HG03460 (cell line): ENCODE data around the gene SLC35D1.
A peak's percentile ranks its signal among the peaks of the same experiment; 100 is the strongest.
"Not testable (repeated sequence)": the region's sequence is repeated elsewhere in the genome, so short reads cannot be mapped to it uniquely, and the experiment has no call there.

Experiments used
- ATAC-seq: cut with Tn5 transposase; IDR thresholded peaks from one replicate; pipeline ENCODE4 v1.9.1; 2021; ENCODE audit not compliant: unreplicated experiment

Gene SLC35D1

DNA sequence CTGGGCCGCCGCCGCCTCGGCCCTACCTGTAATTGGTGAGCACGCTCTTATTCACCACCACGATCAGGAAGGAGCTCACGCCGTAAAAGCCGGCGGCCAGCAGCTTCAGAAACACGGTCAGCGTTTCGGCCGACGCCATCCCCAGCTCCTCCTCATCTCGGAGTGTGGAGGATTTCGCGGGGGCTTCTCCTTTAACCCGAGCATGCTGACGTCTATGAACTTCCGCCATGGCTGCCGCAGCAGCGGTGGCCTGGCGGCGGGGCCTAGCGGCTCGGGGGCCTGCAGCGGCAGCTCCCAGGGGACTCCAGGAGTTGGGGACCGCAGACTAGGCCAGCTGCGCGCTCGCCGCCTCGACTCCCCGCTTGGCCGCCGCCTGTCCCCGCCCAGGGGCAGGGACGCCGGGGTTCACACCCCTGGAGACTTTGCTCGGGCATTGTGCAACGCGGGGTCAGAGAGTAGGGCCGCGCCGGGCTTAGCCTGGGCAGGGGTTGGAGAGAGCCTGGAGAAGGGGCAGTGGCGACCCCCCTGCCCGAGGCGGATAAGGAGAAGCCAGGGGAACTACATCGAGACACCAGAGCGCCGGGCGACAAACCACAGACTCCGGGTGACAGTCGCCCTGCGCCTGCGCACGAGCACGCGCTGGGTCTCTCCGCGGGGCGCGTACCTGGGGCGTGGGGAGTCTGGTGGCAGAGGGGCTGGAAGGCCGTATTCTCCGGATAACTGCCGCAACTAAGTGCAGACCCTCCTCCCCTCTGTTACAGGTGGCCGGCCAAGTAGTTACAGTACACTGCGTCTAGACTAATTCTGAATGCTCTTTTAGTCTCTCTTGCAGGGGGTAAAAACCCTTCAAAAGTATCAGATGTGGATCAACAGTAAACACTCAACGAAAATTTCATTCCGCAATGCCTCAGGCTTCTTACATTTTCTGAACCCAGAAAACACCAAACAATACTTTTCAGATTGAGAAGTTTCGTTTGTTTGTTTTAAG lies at the start of gene SLC35D1:
TSS of gene SLC35D1 (minus strand) at position 364 of the 988 bp plus-strand sequence. CDS start at position 229, 135 bp downstream.
- ATAC-seq, result peak; percentile 75

GRCh38 chr1:67103548-67103947 lies 49.6 kb upstream of the SLC35D1 start:
- no peak for ATAC-seq

DNA sequence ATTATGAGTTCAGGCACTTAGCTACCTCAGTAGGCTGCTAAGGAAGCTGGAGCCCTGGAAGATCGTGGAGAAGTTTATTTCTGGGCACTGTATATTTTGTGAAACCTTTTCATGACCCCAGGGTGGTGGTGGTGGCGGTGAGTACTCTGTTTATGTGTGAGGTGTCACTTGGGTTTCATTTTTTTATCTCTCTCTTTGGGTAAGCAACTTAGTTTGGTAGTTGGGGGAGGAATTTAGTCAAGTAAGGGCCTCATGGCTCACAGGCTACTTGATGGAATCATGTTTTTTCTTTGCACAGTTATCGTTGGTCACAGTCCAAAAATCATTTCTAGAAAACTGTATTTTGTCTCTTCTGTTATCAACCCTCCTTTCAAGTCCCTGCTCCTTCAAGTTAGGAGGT lies 46.9 kb upstream of the SLC35D1 start:
- ATAC-seq, result no peak

GRCh38 chr1:67097305-67097704 lies 43.4 kb upstream of the SLC35D1 start:
- no peak for ATAC-seq

DNA sequence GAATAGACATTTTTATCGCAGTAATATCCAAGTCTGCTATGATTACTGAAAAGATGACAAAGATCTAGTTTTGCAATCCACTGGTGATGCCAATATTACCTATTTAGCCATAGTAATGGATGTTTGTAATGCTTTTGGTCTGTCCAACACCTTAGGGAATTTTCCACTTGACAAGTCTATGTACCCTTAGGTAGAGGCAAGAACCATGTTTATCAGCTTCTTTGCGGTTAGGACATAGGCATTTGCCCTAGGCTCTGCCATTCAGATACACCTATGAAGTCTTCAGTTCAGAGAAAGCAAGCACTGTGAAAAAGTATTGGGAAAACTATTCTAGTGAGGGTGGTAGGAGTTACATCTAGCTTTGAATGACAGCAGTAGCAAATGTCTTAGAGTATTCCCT lies 40.2 kb upstream of the SLC35D1 start:
- ATAC-seq, result no peak

GRCh38 chr1:67089685-67090208 lies 35.8 kb upstream of the SLC35D1 start:
- no peak for ATAC-seq

DNA sequence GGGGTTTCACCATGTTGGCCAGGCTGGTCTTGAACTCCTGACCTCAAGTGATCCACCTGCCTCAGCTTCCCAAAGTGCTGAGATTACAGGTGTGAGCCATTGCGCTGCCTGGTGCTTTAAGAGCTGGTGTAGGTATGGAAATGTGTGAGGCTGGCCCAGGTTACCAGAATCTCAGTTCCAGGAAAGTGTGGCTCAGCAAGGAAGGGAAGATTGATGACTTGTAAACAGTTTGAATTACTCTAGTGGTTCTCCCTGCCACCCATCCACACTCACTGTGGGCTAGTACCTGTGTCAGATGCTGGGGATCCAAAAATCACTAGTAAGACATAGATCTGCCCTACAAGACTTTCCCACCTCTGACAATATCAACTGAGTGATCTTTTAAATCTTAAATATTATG lies 34.5 kb upstream of the SLC35D1 start:
- no peak for ATAC-seq

DNA sequence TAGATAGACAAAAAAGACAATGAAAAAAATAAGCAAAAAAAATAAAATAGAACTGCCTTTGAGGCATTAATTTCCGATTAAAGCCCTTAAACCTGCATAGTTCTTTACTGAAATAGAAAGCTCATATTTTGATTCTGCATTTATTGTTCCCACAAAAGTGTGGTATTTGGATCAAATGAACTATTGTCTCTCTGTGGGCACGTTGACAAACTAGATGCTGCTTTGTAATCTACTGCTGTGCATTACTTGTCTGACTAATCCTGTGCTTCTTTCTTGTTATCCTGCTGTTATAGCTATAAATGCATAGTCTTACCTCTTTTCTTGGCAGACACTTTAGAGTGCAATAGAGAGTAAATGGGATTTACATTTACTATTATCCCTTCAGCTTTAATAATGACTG lies 31.4 kb upstream of the SLC35D1 start:
- no peak for ATAC-seq

DNA sequence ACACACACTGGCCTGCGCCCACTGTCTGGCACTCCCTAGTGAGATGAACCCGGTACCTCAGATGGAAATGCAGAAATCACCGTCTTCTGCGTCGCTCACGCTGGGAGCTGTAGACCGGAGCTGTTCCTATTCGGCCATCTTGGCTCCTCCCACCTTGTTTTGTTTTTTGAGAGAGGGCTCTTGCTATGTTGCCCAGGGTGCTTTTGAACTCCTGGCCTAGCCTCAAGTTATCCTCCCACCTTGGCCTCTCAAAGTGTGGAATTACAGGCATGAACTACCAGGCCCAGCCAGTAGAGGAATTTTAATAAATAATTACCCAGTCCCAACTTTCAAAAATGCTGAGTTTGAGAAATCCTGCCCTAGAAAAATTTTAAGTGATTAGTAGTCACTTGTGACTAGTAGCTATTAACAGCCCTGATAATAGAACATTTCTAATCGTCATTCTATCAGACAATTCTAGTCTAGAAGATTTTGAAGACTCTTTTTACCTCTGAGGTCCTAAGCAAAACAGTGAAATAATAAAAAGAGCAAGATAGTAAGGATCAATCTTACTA lies 30.9 kb upstream of the SLC35D1 start:
- no peak for ATAC-seq

DNA sequence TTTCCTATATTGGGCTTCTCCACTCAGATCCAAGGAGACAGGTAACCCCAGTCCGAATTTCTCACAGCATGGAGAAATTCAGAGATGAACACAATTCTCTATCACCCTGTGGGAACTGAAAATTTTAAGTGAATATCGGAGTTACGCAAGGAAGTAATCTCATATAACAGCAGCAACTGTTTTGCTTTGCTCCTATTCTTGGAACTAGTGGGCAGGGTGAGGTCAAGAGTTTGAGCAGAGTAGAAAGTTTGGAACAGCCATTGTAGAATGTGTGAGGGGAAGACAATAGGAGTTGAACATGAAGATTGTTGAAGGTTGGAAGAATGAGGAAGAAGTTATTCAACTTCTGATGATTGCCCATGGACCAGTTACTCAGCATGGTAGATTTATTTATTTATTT lies 24.3 kb upstream of the SLC35D1 start:
- no peak for ATAC-seq

DNA sequence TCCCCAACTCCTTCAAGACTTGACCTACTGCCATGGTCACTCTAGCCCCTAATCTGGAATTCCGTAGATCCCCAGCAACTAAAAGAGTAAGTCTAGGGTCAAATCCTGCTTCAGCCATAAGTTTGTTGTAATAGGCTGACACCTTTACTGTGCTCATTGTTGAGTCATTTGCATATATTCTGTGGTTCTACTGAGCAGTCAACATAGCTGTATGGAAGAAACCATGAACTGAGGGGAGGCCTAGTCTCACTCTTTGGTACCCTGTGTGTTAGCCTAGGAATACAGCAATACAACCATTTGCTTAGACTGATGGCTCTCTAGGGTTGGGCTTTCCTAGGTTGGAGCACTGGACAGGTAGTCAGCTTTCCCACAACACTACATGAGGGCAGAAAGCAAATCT lies 23.6 kb upstream of the SLC35D1 start:
- ATAC-seq, result no peak

DNA sequence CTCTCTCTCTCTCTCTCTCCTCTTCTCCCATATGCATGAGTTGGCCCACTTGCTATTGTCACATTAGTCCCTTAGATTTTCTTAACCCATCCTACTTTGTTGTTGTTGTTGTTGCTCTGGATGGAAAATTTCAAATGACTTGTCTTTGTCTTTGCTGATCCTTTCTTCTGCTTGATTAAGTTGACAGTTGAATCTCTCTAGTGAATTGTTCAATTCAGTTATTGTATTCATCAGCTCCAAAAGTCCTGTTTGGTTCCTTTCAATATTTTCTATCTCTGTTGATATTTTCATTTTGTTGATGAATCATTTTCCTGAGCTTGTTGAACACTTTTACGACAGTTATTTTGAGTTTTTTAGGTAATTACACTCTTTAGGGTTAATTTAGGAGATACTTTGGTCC lies 18.8 kb upstream of the SLC35D1 start:
- no peak for ATAC-seq

DNA sequence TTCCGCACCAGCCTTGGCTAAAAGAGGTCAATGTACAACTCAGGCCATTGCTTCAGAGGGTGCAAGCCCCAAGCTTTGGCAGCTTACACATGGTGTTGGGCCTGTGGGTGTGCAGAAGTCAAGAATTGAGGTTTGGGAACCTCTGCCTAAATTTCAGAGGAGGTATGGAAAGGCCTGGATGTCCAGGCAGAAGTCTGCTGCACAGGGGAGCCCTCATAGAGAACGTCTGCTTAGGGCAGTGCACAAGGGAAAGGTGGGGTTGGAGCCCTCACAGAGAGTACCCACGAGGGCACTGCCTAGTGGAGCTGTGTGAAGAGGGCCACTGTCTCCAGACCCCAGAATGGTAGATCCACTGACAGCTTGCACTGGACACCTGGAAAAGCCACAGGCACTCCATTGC lies 13.7 kb upstream of the SLC35D1 start:
- not testable (repeated sequence) for ATAC-seq

DNA sequence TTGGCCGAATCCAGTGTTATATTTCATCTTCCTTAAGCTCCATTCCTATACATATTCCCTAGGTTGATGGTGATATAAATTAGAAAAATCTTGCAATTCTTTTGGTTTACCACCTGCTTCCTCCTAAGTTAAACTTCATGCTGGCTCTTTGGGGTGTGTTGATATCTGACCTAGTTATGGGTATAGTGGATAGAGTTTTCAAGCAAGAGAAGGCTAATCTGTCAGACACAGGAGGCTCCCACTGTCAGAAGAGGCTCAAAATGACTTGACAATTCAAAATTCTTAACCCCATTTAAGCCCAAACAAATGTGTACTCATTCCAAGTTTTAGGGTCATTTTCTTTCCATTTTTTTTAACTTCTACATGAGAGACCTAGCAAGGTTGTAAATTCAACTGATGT lies 8.5 kb upstream of the SLC35D1 start:
- ATAC-seq, result no peak

- no peak for ATAC-seq
Measured at GRCh38 chr1:67061266-67061665, 7.3 kb upstream of the SLC35D1 start.

GRCh38 chr1:67060811-67061218 lies 6.9 kb upstream of the SLC35D1 start:
- ATAC-seq, result no peak

DNA sequence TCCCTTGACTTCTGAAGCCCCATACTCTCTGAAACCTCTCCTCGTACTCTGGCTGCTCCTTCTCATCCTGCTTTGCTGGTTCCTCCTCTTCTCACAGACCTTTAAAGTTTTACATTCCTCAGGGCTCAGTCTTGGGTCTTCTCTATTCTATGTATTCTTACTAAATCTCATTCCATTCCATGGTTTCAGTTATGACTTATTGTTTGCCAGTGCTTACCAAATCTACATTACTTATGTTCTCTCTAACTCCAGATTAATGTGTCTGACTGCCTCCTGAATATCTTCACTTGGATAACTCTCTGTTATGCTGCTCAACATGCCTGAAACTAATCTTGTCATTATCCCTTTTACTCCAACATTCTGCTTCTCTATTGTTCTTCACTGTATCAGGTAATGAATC lies 5.4 kb upstream of the SLC35D1 start:
- no peak for ATAC-seq

DNA sequence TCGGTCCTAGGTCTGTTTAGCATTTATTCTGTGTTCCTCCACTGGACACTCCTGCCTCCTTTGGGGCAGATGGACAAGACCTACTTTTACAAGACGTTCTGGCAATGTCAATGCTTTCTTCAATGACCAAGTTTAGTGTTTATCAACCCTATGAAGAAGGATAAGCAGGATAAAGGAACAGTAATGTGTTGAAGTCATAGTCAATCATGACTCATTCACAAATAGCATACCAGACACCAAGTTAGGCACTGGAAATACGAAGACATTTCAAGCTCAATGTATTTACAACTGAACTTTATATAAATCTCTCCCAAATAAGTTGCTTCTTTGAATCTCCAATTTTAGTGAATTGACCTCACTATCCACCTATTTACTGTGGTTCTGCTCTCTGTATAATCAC lies 4.8 kb upstream of the SLC35D1 start:
- no peak for ATAC-seq

- ATAC-seq, result no peak
Measured at GRCh38 chr1:67058242-67058641, 4.3 kb upstream of the SLC35D1 start.

- ATAC-seq, result peak; percentile 37
Measured at GRCh38 chr1:67053535-67053784, 488 bp downstream of the SLC35D1 start.

DNA sequence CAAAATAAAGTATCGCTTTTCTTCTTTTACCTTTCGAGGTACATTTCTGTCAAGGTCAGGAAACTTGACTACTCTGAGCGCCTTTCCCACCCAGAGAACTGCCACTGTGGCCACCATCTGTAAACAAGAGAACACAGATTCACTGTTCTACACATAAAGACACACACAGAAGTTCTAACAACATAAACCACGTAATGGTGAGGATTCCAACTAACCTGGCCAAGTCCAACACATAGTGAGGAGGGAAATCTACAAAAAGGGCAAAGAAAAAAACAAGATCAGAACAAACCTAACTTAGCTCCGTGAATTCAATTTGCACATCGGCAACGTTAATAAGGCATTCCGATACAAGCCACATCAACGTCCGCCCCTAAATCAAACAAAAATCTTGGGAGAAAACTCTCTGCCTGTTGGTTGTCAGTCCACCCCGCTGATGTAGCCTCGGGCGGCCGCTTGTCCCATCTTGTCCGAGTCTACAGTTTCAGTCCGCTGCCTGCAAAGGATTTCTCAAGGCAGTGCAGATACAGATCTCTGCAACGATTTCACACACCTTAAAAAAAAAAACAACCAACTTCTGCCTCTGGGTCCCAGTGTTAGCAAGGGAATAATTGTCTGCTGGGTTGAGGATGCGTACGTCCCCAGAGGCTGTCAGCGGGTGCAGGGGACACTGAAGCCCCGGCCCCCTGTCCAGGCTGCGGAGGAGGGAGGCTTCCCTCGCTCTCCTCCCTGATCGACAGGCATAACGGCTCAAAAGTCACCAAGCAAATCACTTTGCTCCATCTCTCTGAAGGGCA lies 1.0 kb downstream of the SLC35D1 start:
- peak; percentile 21 for ATAC-seq

DNA sequence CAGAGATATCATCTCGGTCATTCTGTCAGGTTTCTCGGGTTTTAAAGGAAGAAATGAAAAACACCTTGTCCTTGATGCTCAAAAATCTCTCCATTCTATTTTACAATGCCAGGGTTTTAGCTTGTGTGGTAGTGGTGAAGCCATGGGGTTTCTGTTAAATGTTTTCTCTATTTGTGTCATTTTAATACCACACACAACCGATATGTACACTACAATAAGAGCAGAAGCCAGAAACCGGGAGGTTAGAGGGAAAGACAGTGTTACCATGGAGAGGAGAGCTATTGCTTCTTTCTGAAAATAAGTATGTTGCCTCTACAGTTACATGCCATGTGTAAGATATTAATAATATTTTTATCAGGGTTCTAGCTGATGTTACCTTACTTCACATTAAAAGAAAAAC lies 2.8 kb downstream of the SLC35D1 start:
- ATAC-seq, result no peak
